SIG-M5 (cell line): ENCODE results near the gene LMAN1L.

Experiments used
- DNase-seq: peaks from one replicate; lab custom pipeline; 2025; lab: John Stamatoyannopoulos, UW

Gene LMAN1L

DNA sequence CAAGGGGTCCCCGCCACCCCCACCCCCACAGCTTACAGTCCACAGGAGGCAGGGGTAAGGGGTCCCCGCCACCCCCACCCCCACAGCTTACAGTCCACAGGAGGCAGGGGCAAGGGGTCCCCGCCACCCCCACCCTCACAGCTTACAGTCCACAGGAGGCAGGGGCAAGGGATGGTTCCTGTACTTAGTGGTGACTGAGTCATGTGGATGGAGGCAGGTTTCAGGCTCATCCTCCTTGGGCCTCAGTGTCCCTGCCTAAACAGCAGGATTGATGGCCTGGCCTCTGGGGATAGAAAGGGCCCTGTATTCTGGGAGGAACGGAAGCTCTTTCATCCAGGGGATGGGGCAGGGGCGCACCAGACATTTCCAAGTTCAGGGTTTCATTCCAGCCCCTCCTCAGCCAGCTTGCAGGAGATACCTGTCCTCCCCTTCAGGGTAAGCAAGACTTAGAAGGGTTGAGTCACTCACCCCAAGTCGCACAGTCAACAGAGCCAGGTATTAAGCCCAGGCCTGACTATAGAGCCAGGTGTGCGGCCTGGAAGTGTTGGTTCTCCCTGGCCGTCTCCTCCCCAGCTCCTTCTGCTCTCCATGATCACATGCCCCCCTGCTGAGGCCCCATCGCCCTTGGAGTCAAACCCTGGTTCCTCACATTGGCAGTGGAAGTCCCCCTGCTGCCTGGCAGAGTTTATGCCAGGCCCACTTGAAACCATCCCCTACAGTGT, 18.2 kb upstream of the LMAN1L start:
- no peak for DNase-seq

DNA sequence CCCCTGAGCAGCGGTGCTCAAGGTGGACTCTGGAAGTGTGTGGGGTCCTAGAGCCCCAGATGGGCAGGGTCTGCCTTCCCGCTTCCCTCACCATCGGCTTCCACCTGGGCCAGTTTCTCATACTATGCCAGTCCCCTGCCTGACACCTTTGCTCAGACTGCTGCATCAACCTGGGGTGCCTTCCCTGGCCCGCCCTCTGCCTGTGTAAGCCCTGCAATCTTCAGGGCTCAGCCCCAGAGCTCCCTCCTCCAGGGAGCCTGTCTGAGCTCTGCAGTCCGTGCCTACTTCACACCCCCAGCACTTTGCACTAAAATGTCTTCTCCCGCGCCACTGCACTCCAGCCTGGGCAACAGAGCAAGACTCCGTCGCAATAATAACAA, 17.7 kb upstream of the LMAN1L start:
- DNase-seq: no peak

DNA sequence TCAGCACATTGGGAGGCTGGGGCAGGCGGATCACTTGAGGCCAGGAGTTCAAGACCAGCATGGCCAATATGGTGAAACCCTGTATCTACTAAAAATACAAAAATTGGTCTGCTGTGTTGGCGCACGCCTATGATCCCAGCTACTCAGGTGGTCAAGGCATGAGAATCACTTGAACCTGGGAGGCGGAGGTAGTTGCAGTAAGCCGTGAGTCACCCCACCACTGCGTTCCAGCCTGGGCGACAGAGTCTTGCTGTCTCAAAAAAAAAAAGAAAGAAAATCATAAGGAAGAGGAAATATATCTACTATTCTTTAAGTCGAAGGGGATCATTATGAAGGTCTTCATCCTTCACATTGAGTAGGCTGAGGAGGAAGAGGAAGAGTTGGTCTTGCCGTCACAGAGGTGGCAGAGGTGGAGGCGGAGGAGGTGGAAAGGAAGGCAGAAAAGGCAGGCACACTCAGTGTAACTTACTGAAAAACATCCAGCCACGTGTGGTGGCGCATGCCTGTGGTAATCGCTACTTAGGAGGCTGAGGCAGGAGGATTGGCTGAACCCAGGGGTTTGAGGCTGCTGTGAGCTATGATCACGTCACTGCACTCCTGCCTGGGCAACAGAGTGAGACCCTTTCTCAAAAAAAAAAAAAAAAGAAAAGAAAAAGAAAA, 16.5 kb upstream of the LMAN1L start:
- no peak for DNase-seq

DNA sequence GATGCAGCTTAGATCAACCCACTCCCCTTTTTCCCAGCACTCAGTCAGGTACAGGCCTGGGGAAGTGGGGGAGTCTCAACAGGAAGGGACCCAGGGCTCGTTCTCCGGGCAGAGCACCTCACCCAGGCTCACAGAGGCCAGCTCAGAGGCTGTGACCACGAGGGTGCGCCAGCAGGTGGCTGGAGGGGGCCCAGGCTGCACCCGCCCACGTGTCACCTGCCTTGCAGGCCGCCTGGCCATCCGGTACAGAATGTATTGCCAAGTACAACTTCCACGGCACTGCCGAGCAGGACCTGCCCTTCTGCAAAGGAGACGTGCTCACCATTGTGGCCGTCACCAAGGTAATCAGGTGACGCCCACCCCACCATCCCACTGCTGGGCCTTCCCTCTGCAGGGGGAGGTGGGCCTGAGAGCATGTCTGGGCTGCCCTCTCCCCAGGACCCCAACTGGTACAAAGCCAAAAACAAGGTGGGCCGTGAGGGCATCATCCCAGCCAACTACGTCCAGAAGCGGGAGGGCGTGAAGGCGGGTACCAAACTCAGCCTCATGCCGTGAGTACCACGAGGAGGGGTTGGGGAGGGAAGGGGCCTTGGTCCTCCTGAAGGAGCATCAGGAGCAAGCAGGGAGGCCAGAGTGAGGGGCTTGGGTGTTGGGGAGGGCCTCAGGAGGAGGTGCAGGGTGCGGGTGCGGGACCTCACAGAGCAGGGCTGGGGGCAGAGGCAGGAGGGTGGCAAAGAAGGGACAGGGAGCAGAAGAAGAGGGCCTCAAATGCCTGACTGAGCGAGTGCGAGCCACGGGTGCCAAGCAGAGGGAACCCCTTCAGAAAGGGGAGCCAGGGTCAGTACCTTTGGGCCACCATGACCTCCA, 14.0 kb upstream of the LMAN1L start:
- DNase-seq: no peak

DNA sequence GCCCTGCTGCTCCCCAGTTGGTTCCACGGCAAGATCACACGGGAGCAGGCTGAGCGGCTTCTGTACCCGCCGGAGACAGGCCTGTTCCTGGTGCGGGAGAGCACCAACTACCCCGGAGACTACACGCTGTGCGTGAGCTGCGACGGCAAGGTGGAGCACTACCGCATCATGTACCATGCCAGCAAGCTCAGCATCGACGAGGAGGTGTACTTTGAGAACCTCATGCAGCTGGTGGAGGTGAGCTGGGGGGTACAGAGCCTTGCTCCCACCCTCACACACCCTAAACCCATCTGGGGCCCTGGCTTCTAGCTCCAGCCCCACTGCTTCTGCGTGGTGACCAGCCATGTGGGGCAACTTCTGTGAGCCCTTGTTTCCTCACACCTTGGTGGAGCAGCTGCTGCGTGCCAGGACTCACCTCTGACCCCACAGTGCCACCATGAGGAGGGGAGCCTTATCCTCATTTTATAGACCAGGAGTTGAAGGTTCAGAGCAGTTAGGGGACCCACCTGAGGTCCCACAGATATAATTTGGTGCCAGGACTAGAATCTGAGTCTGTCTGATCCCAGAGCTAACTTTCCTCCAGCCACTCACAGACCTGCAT, 13.3 kb upstream of the LMAN1L start:
- no peak for DNase-seq

DNA sequence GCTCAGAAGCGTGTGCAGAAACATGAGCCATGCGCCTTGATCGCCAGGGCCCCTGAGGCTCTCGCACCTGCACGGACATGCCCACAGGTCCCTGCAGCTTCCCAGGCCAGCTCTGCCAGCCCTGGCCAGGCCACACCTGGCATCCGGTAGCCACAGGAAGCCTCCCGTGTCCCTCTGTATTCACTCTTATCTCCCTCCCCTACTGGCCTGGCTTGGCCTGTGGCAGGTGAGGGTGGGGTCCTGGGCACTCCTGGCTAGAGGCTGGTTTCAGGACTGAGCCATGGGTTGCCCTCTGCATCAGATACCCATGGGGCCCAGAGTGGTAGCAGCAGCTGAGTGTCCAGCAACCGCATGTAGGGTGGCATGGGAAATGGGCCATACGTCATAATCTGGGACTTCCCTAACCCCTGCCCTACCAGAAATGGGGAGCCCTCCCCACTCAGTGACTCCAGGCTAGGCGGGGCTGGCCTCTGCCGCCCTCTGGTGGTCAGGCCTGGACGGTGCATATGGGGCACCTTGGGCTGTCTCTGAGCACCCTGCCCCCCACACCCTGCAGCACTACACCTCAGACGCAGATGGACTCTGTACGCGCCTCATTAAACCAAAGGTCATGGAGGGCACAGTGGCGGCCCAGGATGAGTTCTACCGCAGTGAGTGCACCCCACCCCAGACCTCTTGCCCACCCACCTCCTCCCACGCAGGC, 12.6 kb upstream of the LMAN1L start:
- DNase-seq: no peak

DNA sequence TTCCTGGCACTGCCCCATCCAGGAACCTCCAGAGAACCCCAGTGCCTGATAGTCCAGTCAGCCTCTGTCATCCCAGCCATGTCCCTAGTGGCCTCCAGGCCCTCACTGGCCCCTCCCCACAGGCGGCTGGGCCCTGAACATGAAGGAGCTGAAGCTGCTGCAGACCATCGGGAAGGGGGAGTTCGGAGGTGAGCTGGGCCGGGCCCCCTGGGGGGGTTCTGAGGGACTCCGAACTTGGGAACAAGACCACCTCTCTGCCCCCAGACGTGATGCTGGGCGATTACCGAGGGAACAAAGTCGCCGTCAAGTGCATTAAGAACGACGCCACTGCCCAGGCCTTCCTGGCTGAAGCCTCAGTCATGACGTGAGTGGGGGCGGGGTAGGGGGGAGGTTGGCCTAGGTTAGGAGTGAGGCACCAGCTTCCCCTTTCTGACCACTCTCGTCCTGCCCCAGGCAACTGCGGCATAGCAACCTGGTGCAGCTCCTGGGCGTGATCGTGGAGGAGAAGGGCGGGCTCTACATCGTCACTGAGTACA, 12.0 kb upstream of the LMAN1L start:
- DNase-seq: no peak

DNA sequence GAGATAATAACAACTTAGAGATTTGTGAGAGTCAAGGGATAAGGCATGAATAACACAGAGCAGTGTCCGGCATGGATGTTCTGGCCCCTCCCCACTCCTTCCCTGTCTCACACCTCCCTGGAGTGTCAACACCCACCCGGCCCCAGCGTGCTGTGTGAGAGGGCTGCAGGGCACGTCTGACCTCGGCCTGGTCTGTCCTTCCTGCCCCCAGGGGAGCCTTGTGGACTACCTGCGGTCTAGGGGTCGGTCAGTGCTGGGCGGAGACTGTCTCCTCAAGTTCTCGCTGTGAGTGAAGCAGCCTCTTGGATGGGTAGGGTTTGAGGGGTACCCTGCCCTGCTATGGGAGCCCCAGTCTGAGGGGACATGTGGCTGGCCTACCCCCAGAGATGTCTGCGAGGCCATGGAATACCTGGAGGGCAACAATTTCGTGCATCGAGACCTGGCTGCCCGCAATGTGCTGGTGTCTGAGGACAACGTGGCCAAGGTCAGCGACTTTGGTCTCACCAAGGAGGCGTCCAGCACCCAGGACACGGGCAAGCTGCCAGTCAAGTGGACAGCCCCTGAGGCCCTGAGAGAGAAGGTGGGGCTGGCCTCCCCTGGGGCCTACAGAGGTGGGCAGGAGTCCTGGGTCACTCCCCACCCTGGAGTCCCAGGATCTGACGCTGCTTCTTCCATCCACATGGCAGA, 11.2 kb upstream of the LMAN1L start:
- no peak for DNase-seq

DNA sequence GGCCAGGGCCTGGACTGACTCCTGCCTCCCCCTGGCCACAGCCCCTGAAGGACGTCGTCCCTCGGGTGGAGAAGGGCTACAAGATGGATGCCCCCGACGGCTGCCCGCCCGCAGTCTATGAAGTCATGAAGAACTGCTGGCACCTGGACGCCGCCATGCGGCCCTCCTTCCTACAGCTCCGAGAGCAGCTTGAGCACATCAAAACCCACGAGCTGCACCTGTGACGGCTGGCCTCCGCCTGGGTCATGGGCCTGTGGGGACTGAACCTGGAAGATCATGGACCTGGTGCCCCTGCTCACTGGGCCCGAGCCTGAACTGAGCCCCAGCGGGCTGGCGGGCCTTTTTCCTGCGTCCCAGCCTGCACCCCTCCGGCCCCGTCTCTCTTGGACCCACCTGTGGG, 10.3 kb upstream of the LMAN1L start:
- DNase-seq: no peak

DNA sequence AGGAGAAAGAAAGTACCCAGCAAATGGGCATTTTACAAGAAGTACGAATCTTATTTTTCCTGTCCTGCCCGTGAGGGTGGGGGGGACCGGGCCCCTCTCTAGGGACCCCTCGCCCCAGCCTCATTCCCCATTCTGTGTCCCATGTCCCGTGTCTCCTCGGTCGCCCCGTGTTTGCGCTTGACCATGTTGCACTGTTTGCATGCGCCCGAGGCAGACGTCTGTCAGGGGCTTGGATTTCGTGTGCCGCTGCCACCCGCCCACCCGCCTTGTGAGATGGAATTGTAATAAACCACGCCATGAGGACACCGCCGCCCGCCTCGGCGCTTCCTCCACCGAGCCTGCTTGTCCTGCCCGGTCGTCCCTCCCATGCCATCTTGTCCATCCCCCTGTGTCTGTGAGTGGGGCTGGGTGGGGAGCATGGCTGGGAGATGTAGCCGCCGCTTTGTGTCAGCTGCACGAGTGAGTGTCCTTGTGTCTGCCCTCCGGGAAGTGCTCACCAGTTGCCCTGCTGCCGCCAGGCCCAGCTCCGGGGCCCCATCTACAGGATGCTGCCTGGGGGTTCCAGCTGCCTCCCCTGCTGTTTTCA, 9.7 kb upstream of the LMAN1L start:
- DNase-seq: no peak

DNA sequence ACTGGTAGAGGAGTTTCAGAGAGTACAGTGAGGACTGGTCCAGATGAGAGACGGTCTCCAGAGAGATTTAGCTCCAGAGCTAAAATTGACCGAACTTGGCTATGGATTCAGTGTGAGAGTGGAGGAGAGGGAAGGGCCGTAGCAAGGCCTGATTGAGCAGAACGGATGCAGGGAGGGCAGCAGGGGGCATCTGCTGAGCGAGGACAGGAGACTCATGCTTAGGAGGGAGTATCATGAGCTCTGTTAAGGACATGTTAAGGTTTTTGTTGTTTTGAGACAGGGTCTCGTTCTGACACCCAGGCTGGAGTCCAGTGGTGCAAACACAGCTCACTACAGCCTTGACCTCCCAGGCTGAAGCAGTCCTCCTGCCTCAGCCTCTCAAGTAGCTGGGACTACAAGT, 7.7 kb upstream of the LMAN1L start:
- DNase-seq: no peak

DNA sequence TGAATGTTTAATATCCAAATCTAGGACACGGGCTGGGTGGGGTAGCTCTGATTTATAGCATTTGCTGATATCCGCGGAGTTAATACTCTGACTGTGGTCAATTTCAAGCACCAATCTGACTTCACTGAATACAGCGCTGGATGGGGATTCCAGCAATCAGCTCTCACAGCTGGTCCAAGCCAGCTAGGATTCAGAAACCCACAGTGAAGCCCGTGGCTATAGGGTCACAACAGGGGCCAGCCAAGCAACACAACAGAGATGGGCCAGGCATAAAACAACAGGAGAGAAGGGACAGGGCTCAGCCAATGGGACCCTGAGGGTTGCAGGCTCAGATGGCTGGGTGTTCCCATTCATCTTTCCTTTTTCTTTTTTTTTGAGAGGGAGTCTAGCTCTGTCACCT, 5.4 kb upstream of the LMAN1L start:
- DNase-seq: no peak

DNA sequence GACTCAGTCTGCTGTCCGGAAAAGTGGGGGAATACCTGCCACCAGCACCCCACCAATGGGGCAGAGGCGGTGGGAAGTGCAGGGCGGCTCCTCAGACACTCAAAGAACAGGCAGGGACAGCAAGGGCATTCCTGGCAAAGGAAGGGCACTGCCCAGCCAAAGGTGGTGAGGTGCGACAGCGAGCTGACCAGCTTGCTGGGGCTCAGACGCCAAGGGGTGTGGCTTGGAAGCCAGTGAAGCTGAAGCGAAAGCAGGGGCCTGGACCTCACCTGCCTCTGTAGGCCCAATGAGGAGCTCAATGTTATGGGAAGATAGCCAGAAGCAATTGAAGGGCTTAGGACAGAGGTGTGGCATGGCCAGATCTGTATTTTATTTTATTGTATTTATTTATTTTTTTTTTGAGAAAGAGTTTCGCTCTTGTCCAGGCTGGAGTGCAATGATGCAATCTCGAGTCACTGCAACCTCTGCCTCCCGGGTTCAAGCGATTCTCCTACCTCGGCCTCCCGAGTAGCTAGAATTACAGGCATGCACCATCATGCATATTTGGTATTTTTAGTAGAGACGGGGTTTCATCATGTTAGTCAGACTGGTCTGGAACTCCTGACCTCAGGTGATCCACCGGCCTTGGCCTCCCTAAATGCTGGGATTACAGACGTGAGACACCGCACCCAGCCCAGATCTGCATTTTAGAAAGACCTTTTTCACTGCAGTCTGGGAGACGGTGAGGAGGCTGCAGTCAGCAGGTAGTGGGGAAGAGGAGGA, 4.4 kb upstream of the LMAN1L start:
- no peak for DNase-seq

DNA sequence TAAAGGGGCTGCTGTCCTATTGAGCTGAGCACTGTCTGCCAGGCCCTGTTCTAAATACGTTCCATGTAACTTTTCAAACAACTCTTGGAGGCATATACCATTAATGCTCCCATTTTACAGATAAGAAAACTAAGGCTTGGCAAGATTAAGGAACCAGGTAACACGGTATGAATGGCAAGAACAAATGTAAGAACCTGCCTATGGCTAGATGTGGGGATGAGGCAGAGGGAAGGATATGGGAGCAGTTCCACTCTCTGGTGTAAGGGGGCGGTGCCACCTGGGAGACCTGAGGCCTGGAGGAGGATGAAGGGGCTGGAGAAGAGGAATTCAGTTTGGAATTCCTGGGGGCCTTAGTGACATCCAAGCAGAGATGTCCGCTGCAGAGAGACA, 3.8 kb upstream of the LMAN1L start:
- no peak for DNase-seq

DNA sequence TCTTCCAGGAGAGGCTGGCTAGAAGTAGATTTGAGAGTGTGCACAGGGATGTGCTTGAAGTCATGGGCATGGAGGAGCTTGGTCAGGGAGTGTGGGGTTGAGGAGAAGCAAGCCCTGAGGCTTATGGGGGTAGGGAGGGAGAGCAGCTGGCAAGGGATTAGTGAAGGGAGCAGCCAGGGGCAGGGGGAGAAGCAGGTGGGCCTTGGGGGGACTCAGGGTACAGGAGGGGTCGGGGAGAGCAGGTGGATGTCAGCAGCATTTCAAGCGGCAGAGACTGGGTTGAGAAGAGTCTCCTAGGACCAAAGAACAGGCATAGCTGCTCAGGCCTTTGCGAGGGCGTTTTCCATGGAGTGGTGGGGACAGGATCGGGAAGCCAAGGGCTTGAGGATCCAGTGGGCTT, 3.4 kb upstream of the LMAN1L start:
- no peak for DNase-seq

DNA sequence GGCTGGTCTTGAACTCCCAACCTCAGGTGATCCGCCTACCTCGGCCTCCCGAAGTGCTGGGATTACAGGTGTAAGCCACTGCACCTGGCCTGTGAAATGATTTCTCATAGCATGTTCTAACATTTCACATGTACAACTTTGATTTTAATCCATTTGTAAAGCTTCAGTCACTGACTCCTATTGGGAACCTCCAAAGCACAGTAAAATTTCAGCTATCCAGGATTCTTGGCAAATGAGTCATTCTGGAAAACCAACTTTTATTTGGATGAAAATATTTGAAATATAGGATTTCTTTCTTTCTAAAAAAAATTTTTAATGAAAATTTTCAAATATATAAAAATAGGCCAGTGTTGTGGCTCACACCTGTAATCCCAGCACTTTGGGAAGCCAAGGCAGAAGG, 2.7 kb upstream of the LMAN1L start:
- DNase-seq: no peak

DNA sequence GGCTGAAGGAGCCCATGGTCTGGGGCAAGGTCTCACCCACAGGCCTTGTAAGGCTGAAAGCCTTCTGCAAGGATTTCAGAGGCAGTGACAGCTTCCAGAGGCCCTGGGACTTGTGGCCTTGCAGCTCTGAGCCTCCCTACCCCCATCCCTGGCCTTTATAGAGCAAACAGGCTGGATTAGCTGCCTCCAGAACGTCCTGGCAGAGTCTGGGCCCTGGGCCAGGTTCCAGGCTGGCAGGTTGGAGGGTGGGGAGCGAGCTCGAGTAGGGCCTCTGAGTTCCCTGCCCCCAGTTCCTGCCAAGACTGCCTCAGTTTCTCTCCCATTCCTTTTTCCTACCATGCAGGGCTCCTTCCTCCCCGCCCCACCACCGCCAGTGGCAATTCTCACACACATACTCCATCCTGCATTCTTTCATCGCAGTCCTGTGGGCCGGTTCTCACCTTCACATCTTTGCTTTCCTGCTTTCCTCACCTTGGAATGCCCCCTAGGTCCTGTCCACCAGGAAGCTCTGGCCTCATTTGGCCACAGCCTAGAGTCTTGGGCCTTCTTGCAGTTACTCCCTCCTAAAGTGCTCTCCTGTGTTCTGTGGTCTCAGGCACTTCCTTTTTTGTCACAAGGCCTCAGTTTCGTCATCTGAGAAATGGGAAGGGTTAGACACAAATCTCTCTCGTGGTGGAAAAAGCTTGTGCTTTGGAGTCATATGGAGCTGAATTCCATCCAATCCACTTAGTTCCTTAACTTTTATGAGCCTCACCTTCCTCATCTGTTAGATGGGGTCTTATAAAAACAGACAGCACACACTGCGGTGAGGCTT, 2.7 kb downstream of the LMAN1L start:
- DNase-seq: no peak

DNA sequence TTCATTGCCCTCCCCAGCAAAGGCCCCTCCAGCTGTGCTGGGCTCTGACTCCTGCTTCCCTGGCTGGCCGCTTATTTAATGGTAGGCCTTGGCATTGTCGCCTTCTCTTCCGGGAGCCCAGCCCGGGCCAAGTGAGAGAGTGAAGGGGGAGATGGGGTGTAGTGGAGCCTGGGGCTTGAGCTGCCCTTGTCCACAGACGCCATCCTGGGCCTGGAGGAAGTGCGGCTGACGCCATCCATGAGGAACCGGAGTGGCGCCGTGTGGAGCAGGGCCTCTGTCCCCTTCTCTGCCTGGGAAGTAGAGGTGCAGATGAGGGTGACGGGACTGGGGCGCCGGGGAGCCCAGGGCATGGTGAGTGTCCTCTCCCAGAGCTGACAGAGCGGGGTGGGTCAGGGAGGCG, 3.3 kb downstream of the LMAN1L start:
- no peak for DNase-seq
